K562 (cell line): Measurements from ENCODE around the gene XPNPEP3. TPM values are rescaled to one million over a fixed set of nuclear protein-coding genes. Genes with fewer than 3 reads are reported as not detected.

ENCODE experiments used
- ATAC-seq: fragments of 200-7000 bp; cut with Tn5 transposase; 3 replicates; pipeline ENCODE4 v1.9.1; 2020; ENCODE audit warnings: moderate library complexity
- BruUV-seq: library from RNA; stranded (reverse); fragments of 400-500 nt; replicated peaks from 2 replicates; lab custom pipeline; 2021; lab: Mats Ljungman, UMichigan
- CTCF ChIA-PET: fragments of 300-600 bp; formaldehyde crosslinking; extraction: SDS; loops from one replicate; lab custom pipeline; 2021; ENCODE audit warnings: low intra/inter-chr PET ratio; lab: Yijun Ruan, JAX
- POLR2A ChIA-PET: fragments of 300-600, 350-650 bp; sonication (Branson Sonifier 250); formaldehyde crosslinking; extraction: SDS; loops from one replicate; lab custom pipeline; 2021; ENCODE audit warnings: antibody characterized with exemption, inconsistent platforms; lab: Yijun Ruan, JAX
- DNase-seq, 4 experiments: peaks; one replicate each; pipeline versions ENCODE4 v3.0.0 to v3.0.0-alpha.2; 2011 to 2018; ENCODE audit warnings: low spot score in 3 of 4, mixed read lengths in 3 of 4; ENCODE audit errors: extremely low read depth in 1 of 4
- FAIRE-seq: peaks from 2 replicates; lab custom pipeline; 2011; peaks lifted over from hg19 to GRCh38; lab: Jason Lieb, UNC
- H2AFZ ChIP-seq: 2 replicates; pipeline ENCODE4 v1.6.0; 2011; ENCODE audit warnings: low read depth, low read length, control low read depth, inconsistent platforms
- H3K27ac ChIP-seq: fragments of 200-600 bp; 3 replicates; pipeline ENCODE4 v1.8.0; 2011; ENCODE audit warnings: low read depth, mild to moderate bottlenecking, control low read depth, inconsistent platforms, low read length, moderate library complexity, mixed read lengths; ENCODE audit errors: extremely low read depth
- H3K27me3 ChIP-seq, 2 experiments: fragments of 300-600 bp in 1 of 2; 2 replicates in 1 of 2; 3 replicates in 1 of 2; pipeline versions ENCODE4 v1.6.0 to v1.8.0; 2011; ENCODE audit warnings: inconsistent platforms in 2 of 2, low read length in 2 of 2, mild to moderate bottlenecking in 1 of 2, mixed read lengths in 1 of 2, moderate library complexity in 1 of 2; ENCODE audit not compliant: control insufficient read depth in 2 of 2, insufficient read depth in 2 of 2
- H3K36me3 ChIP-seq: fragments of 300-600 bp; 3 replicates; pipeline ENCODE4 v1.8.0; 2011; ENCODE audit warnings: mild to moderate bottlenecking, low read length, inconsistent platforms; ENCODE audit not compliant: control insufficient read depth, insufficient read depth
- H3K4me1 ChIP-seq, 2 experiments: fragments of 200-600 bp in 1 of 2; replicated peaks in 1 of 2; 2 replicates in 1 of 2; 3 replicates in 1 of 2; pipeline versions ENCODE4 v1.5.1 to v1.8.0; 2011; ENCODE audit warnings: inconsistent platforms in 2 of 2, low read length in 2 of 2, mild to moderate bottlenecking in 1 of 2, mixed read lengths in 1 of 2, moderate library complexity in 1 of 2; ENCODE audit not compliant: control insufficient read depth in 2 of 2, insufficient read depth in 2 of 2
- H3K4me2 ChIP-seq: 2 replicates; pipeline ENCODE4 v1.6.1; 2011; ENCODE audit warnings: low read length, control low read depth, inconsistent platforms, mixed read lengths; ENCODE audit not compliant: insufficient read depth
- H3K4me3 ChIP-seq: fragments of 200-600 bp; sonication (generic), shearing (Covaris generic); 2 replicates; pipeline ENCODE4 v1.5.1; 2016; ENCODE audit warnings: control low read depth, inconsistent platforms
- H3K79me2 ChIP-seq: fragments of 200-600 bp; 3 replicates; pipeline ENCODE4 v1.8.0; 2011; ENCODE audit warnings: low read length, inconsistent platforms; ENCODE audit not compliant: control insufficient read depth, insufficient read depth
- H3K9ac ChIP-seq, 2 experiments: 2 replicates each; pipeline versions ENCODE4 v1.6.0 to v1.6.1; 2011; ENCODE audit warnings: low read depth in 2 of 2, low read length in 2 of 2, control low read depth in 1 of 2, inconsistent platforms in 1 of 2, mild to moderate bottlenecking in 1 of 2, mixed read lengths in 1 of 2; ENCODE audit not compliant: insufficient read depth in 1 of 2
- H3K9me1 ChIP-seq: one replicate; pipeline ENCODE4 v1.6.0; 2011; ENCODE audit warnings: inconsistent platforms, mild to moderate bottlenecking, low read length, moderate library complexity; ENCODE audit not compliant: control insufficient read depth, insufficient read depth
- H3K9me3 ChIP-seq: replicated peaks from 2 replicates; pipeline ENCODE4 v1.5.1; 2011; ENCODE audit warnings: low read depth, low read length, inconsistent platforms; ENCODE audit not compliant: control insufficient read depth, insufficient read depth
- H4K20me1 ChIP-seq: replicated peaks from 2 replicates; pipeline ENCODE4 v1.6.1; 2011; ENCODE audit warnings: low read length, inconsistent platforms, mixed read lengths; ENCODE audit not compliant: control insufficient read depth, insufficient read depth
- CBFA2T2 ChIP-seq: fragments of 450-650 bp; conservative IDR thresholded peaks from 2 replicates; pipeline ENCODE4 v1.6.1; 2017; ENCODE audit warnings: mild to moderate bottlenecking
- ILF3 ChIP-seq: fragments of 450-650 bp; IDR thresholded peaks from 2 replicates; pipeline ENCODE4 v1.6.1; 2018; ENCODE audit warnings: antibody characterized with exemption, mild to moderate bottlenecking, moderate library complexity, borderline replicate concordance
- NFATC3 ChIP-seq: fragments of 450-650 bp; IDR thresholded peaks from 2 replicates; pipeline ENCODE4 v1.6.1; 2017; ENCODE audit warnings: mild to moderate bottlenecking
- OTX1 ChIP-seq: fragments of 450-650 bp; formaldehyde crosslinking; IDR thresholded peaks from 2 replicates; pipeline ENCODE4 v1.4.0; 2022; ENCODE audit warnings: mild to moderate bottlenecking
- RFX7 ChIP-seq: fragments of 250-450 bp; sonication (Bioruptor Pico); IDR thresholded peaks from 2 replicates; pipeline ENCODE4 v1.5.1; 2021; ENCODE audit warnings: mild to moderate bottlenecking
- TCF15 ChIP-seq: fragments of 250-450 bp; sonication (Bioruptor Pico); IDR thresholded peaks from 2 replicates; pipeline ENCODE4 v1.8.0; 2022; ENCODE audit warnings: moderate library complexity, mild to moderate bottlenecking, inconsistent platforms
- TCFL5 ChIP-seq: fragments of 250-450 bp; sonication (Bioruptor Pico); conservative IDR thresholded peaks from 2 replicates; pipeline ENCODE4 v1.6.1; 2021; ENCODE audit warnings: mild to moderate bottlenecking, moderate library complexity, matching md5 sums
- THAP12 ChIP-seq: fragments of 250-450 bp; sonication (Bioruptor Pico); IDR thresholded peaks from 2 replicates; pipeline ENCODE4 v1.9.0; 2021; ENCODE audit warnings: mild to moderate bottlenecking, inconsistent platforms
- ZBTB40 ChIP-seq, 2 experiments: fragments of 450-650 bp in 1 of 2; sonication (generic) in 1 of 2; formaldehyde crosslinking in 1 of 2; IDR thresholded peaks; 2 replicates each; pipeline versions ENCODE4 v1.7.1 to v1.9.0; 2016 to 2022; ENCODE audit warnings: inconsistent platforms in 1 of 2, mild to moderate bottlenecking in 1 of 2, missing genetic modification reagents in 1 of 2
- ZNF124 ChIP-seq: sonication (generic); formaldehyde crosslinking; IDR thresholded peaks from 2 replicates; pipeline ENCODE4 v1.8.1; 2022; ENCODE audit warnings: missing genetic modification reagents
- ZNF263 ChIP-seq: sonication (generic); formaldehyde crosslinking; IDR thresholded peaks from 2 replicates; pipeline ENCODE4 v1.8.0; 2022; ENCODE audit warnings: mild to moderate bottlenecking, missing genetic modification reagents, borderline replicate concordance
- ZNF354B ChIP-seq: fragments of 250-450 bp; sonication (Bioruptor Pico); IDR thresholded peaks from 2 replicates; pipeline ENCODE4 v1.4.0; 2020
- WGBS: fragments of 100-300 bp; shearing (Covaris generic); methylation state at CpG from one replicate; pipeline ENCODE4 v1.1.6; 2016; ENCODE audit warnings: low coverage, mixed read lengths; ENCODE audit not compliant: insufficient coverage; ENCODE audit errors: missing lambda C conversion rate; 5-methylcytosine and 5-hydroxymethylcytosine counted together
- in situ Hi-C: fragments of 300-500 bp; cut with MboI; formaldehyde crosslinking; loops from 4 replicates; pipeline ENCODE4 v1.15.0; 2018; ENCODE audit warnings: inconsistent platforms, mixed read lengths
- intact Hi-C: fragments of 100-400 bp; cut with micrococcal nuclease; formaldehyde crosslinking; loops from 2 replicates; pipeline ENCODE4 v1.14.2; 2022
- polyA plus RNA-seq, 8 experiments: library from polyadenylated mRNA; depleted of rRNA in 4 of 8; stranded (reverse) in 5 of 8; unstranded in 3 of 8; fragments of >200 nt; fragmentation: Nextera tagmentation in 2 of 8; fragmentation: Illumina TruSeq in 1 of 8; extraction: Ambion mirVana in 2 of 8; extraction: Trizol in 1 of 8; gene quantifications; 2 replicates each; pipeline versions ENCODE4 v1.2.1 to v1.2.3, GENCODE V29; 2011 to 2014; ENCODE audit warnings: inconsistent platforms in 1 of 8, missing spikeins in 1 of 8
- total RNA-seq, 7 experiments: library from RNA; depleted of rRNA in 6 of 7; stranded (reverse); fragments of >200 nt in 6 of 7; fragmentation: Illumina TruSeq in 2 of 7; extraction: Trizol in 2 of 7; gene quantifications; 2 replicates each; pipeline versions ENCODE4 v1.2.1 to v1.2.3, GENCODE V29; 2011 to 2021; ENCODE audit warnings: low replicate concordance in 1 of 7

XPNPEP3 gene
- total and polyA plus RNA-seq, 9 of the 15 experiments (the other 6 are each of a cell fraction or from before 2014, with no cell fraction given): 9.1 to 22.6 (median 15.6) TPM

GRCh38 chr22:40957601-40958000 is 100.7 kb downstream of the XPNPEP3 start:
- Histone ChIP-seq H3K9me3 (no peaks in the 10 kb centered on the region), H3K79me2 (peaks cover 56% of the 10 kb centered on the region), H3K27ac (no peak overlapping the region), H3K27me3 (no peaks in the 10 kb centered on the region), H3K36me3 (peaks cover 55% of the 10 kb centered on the region), H3K4me1 (peaks cover 14 to 21% of the 10 kb centered on the region in 2 experiments; a peak in 4 of 5 replicates), H3K4me3 (no peak overlapping the region), H3K9me1 (no peaks in the 10 kb centered on the region), H3K4me2 (no peak overlapping the region), H4K20me1 (no peaks in the 10 kb centered on the region; the same call in 1 of the 2 replicates), H2AFZ (no peak overlapping the region), H3K9ac (no peak overlapping the region)
- intact Hi-C loops (no loop called here), in situ Hi-C loops (loop anchor here (10.0 kb wide), 1 partner anchor 127 kb away; no protein-coding TSS in a partner anchor)
- POLR2A ChIA-PET: interaction anchor here (0.6 to 1.8 kb wide), 3 partner anchors 9 to 313 kb away, joined by 3 to 10 read pairs (median 7); no protein-coding TSS in a partner anchor
- WGBS: 89% methylated on average over 5 of the region's 7 CpGs
- ATAC-seq (no peak), FAIRE-seq (no peak), DNase-seq (no peak)
- no TSS peak for BruUV-seq
- CTCF ChIA-PET: no interaction called here
- TF ChIP-seq OTX1 (no peak), ZBTB40 (IDR thresholded peaks at IDR 0.05) (no peak), ZBTB40 (CRISPR knock-in tag; IDR thresholded peaks at IDR 0.05) (no peak), THAP12 (CRISPR knock-in tag) (no peak), ZNF354B (no peak), TCFL5 (CRISPR knock-in tag) (no peak), RFX7 (no peak), ZNF124 (no peak), NFATC3 (no peak), CBFA2T2 (no peak), TCF15 (no peak), ZNF263 (CRISPR knock-in tag) (no peak), ILF3 (no peak)
